HEK293 (cell line): ENCODE data around the gene COBL.

Source experiments
- CTCF ChIP-seq: fragments of 450-650 bp; formaldehyde crosslinking; IDR thresholded peaks from 2 replicates; pipeline ENCODE4 v1.5.1; 2016; ENCODE audit warnings: missing biosample characterization, missing genetic modification characterization
- SETDB1 ChIP-seq: IDR thresholded peaks from one replicate; pipeline ENCODE4 v1.6.1; 2017; ENCODE audit warnings: mild to moderate bottlenecking, low read length, moderate library complexity, mixed read lengths; ENCODE audit not compliant: insufficient read length

GRCh38 chr7:51029701-51030191 is 286.9 kb downstream of the COBL start:
- TF ChIP-seq CTCF (tag by site-specific recombination), result no peak
- TF ChIP-seq SETDB1, result no peak
